Stimulated activated naive CD4-positive, alpha-beta T cell (primary cell): ENCODE measurements around the gene TLR2.
A peak's percentile ranks its signal among the peaks of the same experiment; 100 is the strongest.
"Not testable (repeated sequence)": the region's sequence is repeated elsewhere in the genome, so short reads cannot be mapped to it uniquely, and the experiment has no call there.

Experiments used
- DNase-seq, 6 experiments: peaks; one replicate each; lab custom pipeline; 2025; lab: John Stamatoyannopoulos, UW

The TLR2 gene

DNA sequence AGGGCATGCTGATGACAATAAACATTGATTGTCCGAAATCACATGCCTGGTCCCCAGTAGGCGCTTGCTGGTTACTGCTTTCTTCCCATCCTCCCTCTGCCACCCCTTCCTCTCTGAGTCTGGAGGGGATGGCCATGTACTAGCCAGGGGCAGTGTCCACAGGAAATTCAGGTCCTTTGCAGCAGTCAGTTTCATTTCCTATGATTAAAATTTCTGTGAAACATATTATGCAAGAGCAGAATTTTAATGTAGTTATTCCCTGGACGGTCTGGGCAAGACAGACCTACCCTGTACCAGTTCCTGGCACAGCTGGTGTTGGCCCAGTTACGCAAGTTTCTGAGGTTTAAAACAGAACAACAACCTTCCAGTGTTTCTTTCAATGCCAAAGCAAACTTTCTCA is 28.2 kb upstream of the TLR2 start:
- no peak for DNase-seq

DNA sequence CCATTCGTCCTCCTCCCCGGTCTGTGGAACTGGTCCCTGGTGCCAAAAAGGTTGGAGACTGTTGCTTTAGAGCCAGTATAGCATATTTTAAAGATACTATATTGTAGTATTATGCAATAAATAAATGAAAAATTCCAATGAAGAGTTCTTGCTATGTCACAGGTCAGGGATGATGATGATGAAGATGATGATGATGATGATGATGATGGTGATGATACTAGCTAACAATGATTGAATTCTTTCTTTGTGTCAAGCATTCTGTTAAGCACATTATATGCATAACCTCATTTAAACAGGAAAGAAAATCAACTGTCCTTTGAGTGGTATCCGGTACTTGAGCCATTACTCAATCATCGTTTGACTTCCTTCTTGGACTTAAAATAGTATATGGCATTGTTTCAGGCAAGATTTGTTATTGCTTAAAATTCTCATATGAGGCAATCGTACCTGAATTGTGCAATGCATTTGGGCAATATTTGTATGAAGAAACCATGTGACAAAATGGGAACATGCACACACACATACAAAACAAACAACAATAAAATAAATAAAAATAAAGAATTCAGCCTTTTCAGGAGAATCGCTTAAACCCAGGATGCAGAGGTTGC is 22.8 kb upstream of the TLR2 start:
- DNase-seq = no peak

DNA sequence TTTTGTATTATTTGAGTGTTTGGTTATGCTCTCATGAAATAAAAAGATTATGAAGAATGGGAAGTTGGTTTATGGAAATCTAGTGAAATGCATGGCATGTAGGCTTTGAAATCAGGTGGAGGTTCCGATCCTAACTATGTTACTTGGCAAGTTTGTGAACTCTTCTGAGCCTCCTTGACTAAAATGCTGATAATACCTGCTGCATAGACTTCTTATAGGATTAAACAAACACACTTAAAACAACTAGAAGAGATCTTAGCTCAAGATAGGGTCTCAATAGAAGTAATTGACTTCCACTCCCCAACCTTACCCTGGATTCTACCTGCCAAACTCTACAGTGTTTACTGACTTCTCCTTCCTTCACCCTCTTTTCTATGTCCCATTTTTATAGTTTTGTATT is 22.2 kb upstream of the TLR2 start:
- no peak for DNase-seq

DNA sequence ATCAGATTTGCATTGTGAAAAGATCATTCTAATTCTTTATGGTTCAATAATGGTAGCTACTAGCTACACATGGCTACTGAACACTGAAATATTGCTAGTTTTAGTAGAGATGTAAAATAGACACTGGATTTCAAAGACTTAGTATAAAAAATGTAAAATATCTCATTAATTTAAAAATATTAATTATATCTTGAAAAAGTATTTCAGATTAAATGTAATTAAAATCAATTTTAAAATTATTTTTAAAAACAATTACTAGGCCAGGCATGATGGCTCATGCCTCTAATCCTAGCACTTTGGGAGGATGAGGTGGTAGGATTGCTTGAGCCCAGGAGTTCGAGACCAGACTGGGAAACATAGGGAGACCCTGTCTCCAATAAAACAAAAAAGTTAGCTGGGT is 20.4 kb upstream of the TLR2 start:
- no peak for DNase-seq

DNA sequence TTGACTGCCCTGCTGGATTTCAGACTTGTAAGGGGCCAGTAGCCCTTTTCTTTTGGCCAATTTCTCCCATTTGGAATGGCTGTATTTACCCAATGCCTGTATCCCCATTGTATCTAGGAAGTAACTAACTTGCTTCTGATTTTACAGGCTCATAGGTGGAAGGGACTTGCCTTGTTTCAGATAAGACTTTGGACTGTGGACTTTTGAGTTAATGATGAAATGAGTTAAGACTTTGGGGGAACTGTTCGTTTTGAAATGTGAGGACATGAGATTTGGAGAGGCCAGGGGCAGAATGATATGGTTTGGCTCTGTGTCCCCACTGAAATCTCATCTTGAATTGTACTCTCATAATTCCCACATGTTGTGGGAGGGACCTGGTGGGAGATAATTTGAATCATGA is 17.6 kb upstream of the TLR2 start:
- not testable (repeated sequence) for DNase-seq

DNA sequence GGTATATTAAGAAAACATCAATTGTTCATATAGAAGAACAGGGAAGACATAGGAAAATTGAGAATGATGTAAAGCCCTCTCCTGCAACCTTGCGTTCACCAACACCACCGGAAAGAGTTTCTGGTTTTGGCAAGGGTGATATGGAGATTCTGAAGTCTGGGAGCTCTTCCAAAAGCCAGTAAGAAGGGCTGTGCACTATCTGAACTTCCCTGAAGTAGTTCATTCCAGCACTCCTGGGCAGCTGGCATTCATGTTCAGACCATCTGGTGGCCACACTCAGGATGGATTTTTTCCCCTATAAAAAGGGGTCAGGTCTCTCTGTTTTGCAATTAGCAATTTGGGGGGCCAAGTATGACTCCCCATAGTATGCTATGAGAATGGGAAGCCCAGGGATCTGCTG is 15.4 kb upstream of the TLR2 start:
- DNase-seq = no peak

DNA sequence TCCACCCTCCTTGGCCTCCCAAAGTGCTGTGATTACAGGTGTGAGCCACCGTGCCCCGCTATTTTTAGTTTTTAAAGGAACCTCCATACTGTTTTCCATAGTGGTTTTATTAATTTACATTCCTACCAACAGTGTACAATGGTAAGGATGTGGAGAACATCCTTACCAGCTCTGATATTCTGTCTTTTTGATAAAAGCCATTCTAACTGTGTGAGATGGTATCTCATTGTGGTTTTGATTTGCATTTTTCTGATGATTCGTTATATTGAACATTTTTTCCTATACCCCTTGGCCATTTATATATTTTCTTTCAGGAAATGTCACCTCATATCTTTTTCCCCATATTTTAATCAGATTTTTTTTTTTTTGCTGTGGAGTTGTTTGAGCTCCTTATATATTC is 14.2 kb upstream of the TLR2 start:
- DNase-seq = no peak

DNA sequence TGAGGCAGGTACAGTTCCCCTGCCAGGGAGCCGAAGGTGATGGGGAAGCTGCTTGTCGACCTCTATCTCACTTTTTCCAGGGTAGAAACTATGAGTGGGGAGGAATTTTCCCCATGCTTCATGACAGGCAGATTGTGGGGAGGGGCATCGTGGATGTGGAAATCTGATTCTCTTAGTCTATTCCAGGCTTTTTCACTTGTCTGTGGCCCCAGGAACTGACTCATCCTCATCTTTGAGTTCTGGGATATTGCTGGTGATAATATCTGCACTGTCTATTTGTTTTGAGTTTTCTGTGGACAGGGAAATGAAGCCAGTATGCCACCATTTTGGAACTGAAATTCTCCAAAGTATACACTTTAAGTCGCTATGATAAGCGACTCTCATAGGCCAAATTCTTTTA is 7.6 kb upstream of the TLR2 start:
- no peak for DNase-seq

DNA sequence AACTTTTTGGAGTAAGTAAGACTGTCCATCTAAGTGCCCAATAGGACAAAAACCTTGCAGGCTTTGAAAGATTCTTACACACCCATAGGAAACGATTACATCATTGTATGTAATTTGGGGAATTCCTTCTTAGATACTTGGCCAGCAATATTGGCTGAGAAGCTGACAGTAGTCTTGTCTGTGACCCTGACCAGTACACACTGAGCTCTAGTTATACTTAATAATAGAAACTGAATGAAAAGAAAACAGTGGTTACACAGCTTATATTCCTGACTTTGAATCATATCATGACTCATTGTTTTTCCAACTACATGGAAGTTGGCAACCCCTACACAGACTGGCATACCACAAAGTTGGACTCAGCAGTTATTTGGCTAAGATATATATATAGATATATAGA is 7.1 kb upstream of the TLR2 start:
- DNase-seq = no peak

DNA sequence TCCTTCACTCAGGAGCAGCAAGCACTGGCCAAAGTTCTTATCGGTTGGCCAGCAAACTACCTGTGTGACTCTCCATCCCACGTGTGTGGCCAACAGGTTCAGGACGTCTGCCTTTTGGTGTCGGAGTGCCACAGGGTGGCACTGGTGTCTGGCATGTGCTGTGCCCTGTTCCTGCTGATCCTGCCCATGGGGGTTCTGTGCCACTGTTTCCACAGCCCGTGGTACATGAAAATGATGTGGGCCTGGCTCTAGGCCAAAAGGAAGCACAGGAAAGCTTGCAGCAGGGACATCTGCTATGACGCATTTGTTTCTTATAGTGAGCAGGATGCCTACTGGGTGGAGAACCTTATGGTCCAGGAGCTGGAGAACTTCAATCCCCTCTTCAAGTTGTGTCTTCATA is 4.6 kb upstream of the TLR2 start:
- DNase-seq = no peak

DNA sequence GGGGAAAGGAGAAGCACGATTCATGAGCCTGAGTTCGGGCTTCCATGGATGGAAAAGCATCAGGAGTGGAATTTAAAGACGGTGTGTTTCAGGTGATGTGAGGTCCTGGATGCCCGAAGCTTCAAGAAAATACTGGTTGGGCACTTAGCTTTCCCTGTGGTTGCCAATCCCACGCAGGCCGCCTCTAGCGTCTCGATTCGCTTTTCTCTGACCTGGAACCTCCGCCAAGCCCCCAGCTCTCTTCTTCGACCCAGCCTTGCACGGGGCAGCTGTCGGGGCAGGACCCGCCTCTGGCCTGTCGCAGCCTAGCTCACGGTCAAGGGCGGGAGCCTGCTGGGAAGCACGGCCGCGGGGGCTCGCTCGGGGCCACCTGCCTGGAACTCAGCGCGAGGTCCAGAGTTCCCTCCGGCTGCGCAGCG is 308 bp upstream of the TLR2 start:
- no peak for DNase-seq

DNA sequence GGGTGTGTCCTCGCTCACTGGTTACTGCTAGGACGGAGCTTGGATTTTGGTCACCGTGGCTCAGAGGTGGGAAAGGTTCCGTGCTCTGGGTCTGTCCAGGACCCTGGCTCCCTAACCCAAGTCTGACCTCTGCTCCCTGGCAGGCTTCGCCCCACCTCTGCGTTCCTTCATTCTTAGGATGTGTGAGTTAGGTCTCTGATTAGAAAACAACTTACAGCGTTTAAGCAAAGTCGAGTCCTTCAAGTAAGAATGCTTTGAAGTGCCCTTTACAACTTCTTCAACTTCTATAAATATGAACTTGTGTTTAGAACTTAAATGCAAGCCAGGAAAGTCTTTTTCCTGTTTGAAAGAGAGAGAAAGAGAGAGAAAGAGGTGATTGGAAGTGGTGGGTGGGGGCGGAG is 891 bp downstream of the TLR2 start:
- DNase-seq = peak in 2 of 6 experiments; percentile 17 to 32

DNA sequence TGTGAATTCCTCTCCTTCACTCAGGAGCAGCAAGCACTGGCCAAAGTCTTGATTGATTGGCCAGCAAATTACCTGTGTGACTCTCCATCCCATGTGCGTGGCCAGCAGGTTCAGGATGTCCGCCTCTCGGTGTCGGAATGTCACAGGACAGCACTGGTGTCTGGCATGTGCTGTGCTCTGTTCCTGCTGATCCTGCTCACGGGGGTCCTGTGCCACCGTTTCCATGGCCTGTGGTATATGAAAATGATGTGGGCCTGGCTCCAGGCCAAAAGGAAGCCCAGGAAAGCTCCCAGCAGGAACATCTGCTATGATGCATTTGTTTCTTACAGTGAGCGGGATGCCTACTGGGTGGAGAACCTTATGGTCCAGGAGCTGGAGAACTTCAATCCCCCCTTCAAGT is 20.4 kb downstream of the TLR2 start:
- DNase-seq = no peak

DNA sequence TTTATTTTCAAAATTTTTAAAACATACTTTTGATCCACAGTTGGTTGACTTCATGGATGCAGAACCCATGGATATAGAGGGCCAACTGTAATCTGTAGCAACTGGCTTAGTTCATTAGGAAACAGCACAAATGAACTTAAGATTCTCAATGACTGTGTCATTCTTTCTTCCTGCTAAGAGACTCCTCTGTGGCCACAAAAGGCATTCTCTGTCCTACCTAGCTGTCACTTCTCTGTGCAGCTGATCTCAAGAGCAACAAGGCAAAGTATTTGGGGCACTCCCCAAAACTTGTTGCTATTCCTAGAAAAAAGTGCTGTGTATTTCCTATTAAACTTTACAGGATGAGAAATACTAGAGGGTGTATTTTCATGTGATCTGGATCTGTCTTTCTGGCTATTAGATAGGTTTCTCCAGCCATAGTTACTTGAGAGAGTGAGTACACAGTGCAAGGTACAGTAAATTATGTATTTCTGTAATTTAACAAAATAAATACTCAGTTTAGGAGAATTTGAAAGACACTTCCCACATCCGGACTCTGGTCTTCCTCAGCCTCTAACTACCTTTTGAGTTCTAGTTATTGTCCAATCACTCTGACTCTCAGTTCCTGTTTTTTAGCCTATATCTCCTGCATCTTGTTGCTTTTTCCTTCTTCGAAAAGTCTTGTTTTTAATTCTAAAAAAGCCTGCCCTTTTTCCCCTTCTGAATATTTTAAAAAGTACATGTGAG is 21.8 kb downstream of the TLR2 start:
- DNase-seq = peak in 1 of 6 experiments; percentile 4

DNA sequence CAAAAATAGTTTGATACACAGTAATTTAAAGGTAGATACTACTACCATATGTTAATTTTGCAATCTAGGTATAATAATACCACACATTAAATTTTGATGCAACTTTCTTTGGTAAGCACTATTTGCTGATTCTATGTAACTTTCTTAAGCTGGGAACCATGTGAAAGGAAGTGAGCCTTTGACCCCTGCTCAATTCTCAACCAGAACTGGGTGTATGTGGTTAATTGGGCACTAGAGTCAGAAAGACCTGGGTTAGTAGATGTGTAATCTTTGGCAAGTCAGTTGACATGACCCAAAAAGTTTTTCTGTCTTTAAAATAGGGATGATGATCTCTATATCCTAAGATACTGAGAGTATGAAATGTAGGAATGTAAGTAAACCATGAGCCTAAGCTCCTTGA is 22.4 kb downstream of the TLR2 start:
- no peak for DNase-seq

DNA sequence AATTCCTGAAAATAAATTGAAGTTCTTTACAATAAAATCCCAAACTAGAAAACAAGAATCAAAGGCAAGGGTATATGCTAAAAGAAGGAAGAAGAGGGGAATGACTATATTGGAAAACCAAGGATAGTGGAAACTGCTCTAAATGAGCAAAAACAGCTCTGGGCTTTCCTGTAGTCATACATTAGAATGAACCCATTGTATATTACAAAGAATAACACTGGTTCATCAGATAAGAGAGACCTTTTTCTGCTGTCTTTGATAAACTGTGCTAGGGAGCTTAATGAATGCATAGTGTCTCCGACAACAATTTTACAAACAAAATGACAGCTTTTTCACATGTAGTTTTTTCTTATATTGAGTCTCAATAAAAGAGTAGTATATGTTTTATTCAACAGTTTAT is 26.6 kb downstream of the TLR2 start:
- DNase-seq = no peak

DNA sequence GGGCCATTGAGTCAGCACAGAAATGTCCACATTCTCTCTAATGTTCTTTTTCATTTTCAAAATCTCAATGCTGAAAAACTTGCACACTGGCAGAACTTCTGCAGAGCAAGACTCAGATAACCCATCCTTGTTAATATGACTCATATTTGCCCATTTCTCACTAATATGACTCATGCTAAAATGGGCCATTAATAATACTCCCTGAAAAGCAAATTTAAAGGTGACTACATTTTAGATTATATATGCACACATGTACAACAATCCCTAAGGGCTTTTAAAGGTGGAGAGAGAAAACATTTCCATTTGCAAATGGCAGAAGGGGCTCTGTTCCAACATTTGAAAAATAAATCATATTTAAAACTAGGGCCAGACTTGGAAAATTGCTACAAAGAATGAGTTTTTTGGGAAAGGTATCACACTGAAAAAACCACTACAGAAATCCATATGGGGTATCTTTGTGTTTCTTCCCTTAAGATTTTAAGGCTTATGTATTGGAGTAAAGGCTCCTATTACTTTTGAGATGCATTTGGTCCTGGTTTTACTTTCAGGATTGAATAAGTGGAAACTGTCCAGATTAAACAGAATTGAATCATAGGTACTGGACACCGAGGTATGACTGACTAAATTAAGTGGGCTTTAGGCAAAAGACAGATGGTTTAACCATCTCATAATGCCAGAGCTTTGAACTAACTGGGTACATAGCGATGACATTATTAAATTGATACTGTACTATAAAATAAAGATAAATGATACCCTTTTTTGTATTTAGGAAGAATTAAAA is 30.0 kb downstream of the TLR2 start:
- DNase-seq = no peak

DNA sequence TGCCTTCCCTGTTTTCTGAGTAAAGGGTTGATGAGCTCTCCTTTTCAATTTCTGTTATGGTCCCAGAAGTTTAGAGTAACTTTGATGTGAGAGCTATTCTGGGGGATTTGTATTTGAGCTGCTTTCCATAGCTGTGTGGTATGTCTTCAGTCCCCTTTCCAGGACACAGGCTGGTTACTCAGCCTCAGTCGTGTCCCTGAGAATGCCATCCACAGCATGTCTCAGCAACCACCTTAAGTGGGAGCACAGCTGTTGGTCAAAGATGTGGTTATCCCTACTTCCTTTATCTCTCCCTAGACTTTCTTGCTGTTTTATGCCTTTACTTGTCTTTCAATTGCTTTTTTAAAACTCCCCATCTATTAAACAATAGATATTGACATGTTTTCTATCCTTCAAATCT is 38.0 kb downstream of the TLR2 start:
- no peak for DNase-seq

DNA sequence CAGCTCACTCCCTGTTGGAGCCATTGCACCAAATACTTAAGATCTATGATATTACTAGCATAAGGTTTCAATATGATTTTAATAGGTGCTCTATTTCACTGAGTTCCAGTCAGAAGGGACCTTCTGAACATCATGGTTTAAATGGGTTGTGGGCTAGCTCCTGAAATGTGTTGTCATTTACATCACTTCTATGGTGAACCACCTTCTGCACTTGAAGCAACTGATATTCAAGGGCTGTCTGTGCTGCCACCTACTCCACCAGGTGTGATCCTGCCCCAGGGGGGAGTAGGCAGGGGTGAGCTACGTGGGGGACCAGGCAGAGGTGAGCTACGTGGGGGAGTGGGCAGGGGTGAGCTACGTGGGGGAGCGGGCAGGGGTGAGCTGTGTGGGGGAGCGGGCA is 40.5 kb downstream of the TLR2 start:
- DNase-seq = no peak

DNA sequence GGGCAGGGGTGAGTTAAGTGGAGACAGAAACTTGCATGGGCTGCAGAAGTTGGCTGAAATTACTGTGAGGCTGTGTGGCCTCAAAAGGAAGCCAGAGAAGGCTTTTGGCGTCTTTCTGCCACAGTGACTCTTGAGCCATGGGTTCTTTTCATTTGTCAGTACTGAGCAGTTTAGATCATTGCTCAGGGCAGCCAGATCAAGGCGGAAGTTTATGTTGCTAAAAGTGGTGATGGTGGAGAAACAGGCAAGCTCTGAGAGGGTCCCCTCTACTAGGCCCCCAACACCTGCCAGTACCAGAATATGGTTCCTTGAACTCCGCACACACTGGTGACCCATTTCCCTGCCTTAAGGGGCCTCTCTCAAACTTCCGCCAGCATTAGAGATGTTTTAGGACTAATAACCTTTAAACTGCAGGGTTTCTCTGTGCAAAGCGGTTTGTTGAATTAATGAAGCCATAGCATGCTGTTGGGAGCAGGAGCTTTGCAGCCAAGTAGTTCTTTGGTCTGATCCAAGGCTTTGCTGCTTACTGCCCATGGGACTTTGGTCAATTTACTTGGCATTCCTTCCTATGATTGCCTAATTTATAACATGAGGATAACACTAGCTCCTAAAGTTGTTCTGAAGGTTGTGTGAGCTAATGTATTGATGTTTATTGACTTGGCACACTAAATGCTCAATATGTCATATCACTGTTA is 41.2 kb downstream of the TLR2 start:
- DNase-seq = no peak

DNA sequence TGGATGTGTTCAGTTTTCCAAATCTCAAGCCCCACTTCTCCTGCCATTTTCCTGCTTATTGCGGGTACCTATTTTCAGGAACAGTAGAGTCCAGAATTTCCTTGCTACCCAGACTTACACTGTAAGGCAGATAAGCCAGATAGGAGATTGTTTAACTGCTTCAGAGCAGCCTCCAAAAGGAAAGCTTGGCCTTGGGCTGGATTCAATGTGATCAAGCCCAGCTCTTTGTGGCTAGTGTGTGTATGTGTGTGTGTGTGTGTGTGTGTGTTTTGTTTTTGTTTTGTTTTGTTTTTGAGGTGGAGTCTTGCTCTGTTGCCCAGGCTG is 41.7 kb downstream of the TLR2 start:
- no peak for DNase-seq

DNA sequence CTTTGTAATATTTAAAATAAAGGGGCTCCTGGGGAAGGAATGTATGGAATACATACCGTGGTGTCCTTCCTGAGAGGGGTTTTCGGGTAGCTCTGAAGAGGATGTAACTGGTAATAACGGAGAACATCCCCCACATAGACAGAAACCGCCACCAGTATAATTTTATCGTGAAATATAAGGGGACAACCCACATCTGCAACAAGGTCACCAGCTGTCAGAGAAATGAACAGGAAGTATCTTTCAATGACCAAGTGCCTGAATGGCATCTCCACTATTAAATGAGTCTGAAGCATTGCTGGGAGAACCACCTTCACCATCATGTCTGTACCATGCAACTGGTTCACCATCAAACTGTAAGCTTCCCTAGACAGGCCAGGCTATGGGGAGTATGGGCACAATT is 44.1 kb downstream of the TLR2 start:
- DNase-seq = no peak

DNA sequence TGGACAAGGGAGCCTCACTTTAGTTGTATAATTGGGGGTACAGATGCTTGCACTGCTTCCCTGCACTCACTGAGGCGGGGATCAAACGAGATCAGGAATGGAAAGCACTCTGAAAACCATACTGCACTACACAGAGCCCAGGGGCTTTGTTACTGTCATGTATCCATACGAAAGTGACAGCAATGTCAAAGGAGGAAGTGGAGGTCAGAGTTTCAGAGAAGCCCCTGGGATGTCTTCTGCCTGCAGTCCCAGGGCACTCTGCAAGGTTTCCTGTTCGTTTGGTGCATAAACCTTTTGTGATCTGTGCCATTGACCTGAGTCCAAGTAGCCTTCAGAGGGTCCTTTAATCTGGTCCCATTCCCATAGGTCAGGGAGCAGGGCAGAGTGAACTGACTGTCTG is 44.6 kb downstream of the TLR2 start:
- no peak for DNase-seq
